ACHN (cell line): ENCODE measurements around the gene TMC5.

ENCODE experiments used
- DNase-seq: peaks from one replicate; pipeline ENCODE4 v3.0.0-alpha.2; 2015
- in situ Hi-C: cut with HindIII; loops from 2 replicates; pipeline ENCODE4 v1.10.0; 2017; ENCODE audit warnings: low sequenced_read_pairs, low pct_ligation_motif_present, low pct_unique_long_range_greater_than_20kb

Gene TMC5

GRCh38 chr16:19439483-19439882, 21.8 kb downstream of the TMC5 start:
- no peak for DNase-seq
- in situ Hi-C loops = no loop called here

DNA sequence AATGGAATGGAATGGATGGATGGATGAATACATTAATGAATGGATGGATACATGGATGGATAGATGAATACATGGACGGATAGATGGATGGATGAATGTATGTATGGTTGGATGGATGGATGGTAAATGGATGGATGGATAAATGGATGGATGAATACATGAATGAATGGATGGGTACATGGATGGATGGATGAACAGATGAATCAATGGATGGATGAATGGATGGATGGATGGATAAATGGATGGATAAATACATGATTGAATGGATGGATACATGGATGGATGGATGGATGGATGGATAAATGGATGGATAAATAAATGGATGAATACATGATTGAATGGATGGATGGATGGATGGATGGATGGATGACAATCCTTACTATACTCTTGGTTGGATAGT, 26.0 kb downstream of the TMC5 start:
- in situ Hi-C loops = no loop called here

DNA sequence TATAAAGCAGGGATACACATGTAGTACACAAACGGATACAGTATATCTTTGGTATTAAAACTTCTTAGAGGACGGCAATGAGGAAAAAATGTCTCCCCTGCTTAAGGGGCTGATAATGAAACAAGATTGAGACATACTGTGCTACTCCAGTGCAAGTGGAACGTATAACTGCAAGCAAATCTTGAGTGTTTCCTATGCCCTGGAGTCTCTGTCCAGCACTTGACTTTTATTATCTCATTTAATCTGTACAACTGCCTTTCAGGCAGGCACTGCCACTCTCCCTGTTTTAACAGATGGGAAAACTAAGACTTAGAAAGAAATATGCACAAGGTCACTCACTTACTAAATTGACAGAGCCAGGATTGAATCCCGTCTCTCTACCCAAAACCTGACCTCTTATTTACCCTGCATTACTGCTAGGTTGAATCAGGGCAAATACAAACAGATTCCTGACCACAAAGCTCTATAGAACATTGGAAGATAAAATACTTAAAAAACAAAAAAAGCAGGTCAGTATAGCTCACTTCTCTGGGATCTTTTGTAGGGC, 28.7 kb downstream of the TMC5 start:
- DNase-seq = no peak
- in situ Hi-C loops = no loop called here

More for the DNA sequence above, 26.0 kb downstream of the TMC5 start:
- DNase-seq = no peak

- DNase-seq = no peak
- in situ Hi-C loops = no loop called here
These were observed 29.2 kb downstream of the TMC5 start for GRCh38 chr16:19446886-19447285.

DNA sequence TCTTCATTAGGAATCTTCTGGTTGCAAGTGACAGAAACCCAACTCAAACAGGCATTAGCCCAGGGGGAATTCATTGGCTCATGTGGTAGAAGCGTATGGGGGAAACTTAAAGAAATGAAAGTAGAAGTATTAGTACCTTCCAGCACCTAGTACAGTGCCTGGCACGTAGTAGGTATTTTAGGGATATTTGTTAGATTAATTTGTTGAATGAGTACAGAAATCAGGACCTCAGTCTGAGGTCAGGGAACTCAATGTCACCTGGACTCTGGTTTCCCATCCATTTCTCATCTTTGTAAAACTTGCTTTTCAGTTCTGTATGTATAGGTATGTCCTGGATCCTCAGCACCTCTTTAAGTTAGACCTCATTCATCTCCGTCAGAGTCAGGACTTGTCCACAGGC, 32.5 kb downstream of the TMC5 start:
- no peak for DNase-seq
- in situ Hi-C loops = no loop called here

DNA sequence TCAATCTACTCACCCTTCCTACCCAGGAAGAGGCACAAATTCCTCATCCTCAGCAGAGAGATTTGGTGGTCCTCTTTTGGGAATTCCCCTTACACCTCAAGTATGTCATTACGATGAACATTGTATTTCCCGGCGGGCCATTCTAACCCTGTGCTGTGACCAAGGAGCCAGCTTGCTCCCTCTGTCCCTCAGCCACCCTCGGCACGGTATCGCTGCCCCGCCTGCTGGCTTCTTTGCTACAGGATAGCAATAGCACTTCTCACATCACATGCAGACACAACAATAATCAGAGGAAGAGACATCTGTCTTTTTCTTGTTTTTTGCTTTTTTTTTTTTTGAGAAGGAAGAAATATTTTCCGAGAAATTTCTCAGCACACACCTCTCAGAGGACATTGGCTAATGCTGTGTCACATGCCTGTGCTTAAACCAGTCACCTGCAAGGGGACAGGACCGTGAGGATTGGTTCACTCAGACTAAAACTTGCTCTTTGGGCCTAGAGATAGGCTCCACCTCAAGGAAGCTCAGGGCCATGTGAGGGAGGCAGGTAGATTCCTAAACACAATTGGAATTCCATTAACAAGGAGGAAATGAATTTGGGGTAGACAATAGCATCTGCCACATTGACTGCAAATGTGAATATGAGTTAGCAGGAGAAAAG, 41.2 kb downstream of the TMC5 start:
- DNase-seq = no peak
- in situ Hi-C loops = no loop called here

DNA sequence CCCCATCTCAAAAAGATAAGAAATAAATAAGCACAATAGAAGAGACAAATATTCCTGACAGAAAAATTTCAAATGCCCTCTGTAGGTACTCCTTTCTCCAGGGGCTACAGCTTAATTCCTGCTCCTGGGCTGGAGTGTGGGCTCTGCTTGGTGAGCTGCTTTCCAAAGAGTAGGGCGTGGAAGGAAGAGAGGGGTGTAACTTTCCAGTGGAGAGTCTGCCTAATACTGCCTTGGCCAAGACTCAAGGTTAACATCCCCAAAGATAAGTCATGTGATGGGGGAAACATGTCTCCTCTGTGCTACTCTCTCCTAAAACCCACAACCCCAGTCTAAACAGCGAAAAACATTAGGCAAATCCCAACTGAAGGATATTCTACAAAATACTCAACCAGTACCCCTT, 42.7 kb downstream of the TMC5 start:
- in situ Hi-C loops = no loop called here
- no peak for DNase-seq

DNA sequence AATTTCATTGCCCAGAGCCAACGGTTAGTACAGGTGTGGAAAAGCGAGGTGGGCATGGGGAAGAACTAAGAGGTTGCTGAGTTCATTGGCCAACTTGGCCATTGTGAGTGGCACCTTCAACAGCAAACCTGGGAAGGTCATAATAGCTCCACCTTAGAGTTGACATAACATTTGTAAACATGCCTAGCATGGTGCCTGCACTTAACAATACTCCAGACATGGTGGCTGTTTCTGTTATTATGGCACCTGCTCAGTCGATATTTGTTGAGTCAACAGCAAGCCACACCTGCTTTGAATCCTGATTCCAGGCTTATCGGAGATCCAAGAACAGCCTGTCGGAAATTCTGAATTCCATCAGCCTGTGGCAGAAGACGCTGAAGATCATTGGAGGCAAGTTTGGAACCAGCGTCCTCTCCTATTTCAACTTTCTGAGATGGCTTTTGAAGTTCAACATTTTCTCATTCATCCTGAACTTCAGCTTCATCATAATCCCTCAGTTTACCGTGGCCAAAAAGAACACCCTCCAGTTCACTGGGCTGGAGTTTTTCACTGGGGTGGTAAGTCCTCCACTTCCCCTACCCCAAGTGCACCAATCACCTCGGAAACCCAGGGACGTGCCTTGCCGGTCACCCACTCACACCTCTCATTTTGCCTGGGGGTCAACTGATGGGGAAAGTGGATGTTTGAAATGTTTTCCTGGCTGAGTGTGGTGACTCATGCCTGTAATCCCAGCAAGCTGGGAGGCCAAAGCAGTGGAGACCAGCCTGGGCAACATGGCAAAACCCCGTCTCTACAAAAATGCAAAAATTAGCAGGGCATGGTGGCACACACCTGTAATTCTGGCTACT, 46.0 kb downstream of the TMC5 start:
- DNase-seq = no peak
- in situ Hi-C loops = no loop called here

GRCh38 chr16:19468300-19468699, 50.6 kb downstream of the TMC5 start:
- in situ Hi-C loops = no loop called here
- DNase-seq = no peak

GRCh38 chr16:19472482-19472881, 54.8 kb downstream of the TMC5 start:
- no peak for DNase-seq
- in situ Hi-C loops = no loop called here

GRCh38 chr16:19474617-19475016, 56.9 kb downstream of the TMC5 start:
- in situ Hi-C loops = no loop called here
- no peak for DNase-seq

GRCh38 chr16:19478505-19478904, 60.8 kb downstream of the TMC5 start:
- no peak for DNase-seq
- in situ Hi-C loops = no loop called here

GRCh38 chr16:19479302-19479721, 61.6 kb downstream of the TMC5 start:
- in situ Hi-C loops = no loop called here
- no peak for DNase-seq

DNA sequence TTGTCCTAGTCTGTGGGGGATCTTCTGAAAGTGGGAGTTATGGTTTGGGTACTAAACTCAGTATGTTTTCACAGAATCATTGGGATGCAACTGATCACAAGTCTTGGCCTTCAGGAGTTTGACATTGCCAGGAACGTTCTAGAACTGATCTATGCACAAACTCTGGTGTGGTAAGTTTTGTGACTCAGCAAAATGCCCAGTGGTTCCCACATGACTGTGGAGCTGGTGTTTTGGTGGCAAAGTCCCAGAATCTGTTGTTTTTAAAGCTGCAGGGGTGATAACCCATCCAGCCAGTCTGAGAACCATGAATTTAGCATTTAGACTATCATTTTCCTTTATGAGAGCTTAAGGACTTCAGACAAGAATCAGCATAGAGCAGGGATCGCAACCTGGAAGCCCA, 63.6 kb downstream of the TMC5 start:
- in situ Hi-C loops = no loop called here
- no peak for DNase-seq

DNA sequence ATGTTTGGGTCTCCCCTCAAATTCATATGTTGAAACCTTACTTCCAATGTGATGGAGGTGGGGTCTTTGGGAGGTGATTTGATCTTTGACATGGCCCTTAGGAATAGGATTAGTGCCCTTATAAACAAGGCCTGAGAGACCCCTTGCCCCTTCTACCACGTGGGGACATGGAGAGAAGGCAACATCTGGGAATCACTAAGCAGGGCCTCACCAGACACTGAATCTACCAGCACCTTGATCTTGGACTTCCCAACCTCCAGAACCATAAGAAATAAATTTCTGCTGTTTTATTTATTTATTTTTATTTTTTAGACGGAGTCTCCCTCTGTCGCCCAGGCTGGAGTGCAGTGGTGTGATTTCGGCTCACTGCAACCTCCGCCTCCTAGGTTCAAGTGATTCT, 64.1 kb downstream of the TMC5 start:
- in situ Hi-C loops = no loop called here
- no peak for DNase-seq

DNA sequence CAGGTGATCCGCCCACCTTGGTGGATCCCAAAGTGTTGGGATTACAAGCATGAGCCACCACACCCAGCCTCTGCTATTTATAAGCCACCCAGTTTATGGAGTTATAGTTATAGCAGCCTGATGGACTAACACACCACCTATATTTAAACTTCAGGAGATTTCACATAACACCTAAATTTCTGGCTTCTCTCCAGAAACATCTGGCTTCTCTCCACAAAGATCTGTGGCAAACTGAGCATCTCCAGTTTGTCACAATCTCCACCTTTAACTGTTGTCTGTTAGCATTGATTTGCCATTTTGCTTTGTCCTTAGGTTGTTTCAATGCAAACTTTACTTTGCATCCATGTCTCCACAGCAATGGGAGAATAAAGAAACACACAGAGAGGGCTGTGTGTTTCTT, 64.6 kb downstream of the TMC5 start:
- no peak for DNase-seq
- in situ Hi-C loops = no loop called here

GRCh38 chr16:19484096-19484495, 66.4 kb downstream of the TMC5 start:
- no peak for DNase-seq
- in situ Hi-C loops = no loop called here

GRCh38 chr16:19485611-19486010, 67.9 kb downstream of the TMC5 start:
- in situ Hi-C loops = no loop called here
- no peak for DNase-seq

GRCh38 chr16:19486051-19486450, 68.4 kb downstream of the TMC5 start:
- in situ Hi-C loops = no loop called here
- DNase-seq = no peak
